HS-5 (cell line): ENCODE data around the gene KIF27.
"Not testable (repeated sequence)": the region's sequence is repeated elsewhere in the genome, so short reads cannot be mapped to it uniquely, and the experiment has no call there.

ENCODE experiments used
- DNase-seq: peaks from one replicate; pipeline ENCODE4 v3.0.0-alpha.2; 2012; ENCODE audit warnings: low read depth

Gene KIF27

GRCh38 chr9:83920927-83921707 lies at the start of gene KIF27:
Gene KIF27 (minus strand): TSS chr9:83921432. CDS start chr9:83915591, 5,841 bp downstream.
- no peak for DNase-seq

GRCh38 chr9:83969602-83970001 lies 48.4 kb upstream of the KIF27 start:
- DNase-seq: no peak

GRCh38 chr9:83967073-83967472 lies 45.8 kb upstream of the KIF27 start:
- DNase-seq: no peak

- no peak for DNase-seq
Measured at GRCh38 chr9:83966209-83966582, 45.0 kb upstream of the KIF27 start.

- no peak for DNase-seq
Measured at GRCh38 chr9:83965350-83966208, 44.3 kb upstream of the KIF27 start.

GRCh38 chr9:83964973-83965349 lies 43.7 kb upstream of the KIF27 start:
- no peak for DNase-seq

- no peak for DNase-seq
Measured at GRCh38 chr9:83962165-83962564, 40.9 kb upstream of the KIF27 start.

- no peak for DNase-seq
Measured at GRCh38 chr9:83960991-83961390, 39.8 kb upstream of the KIF27 start.

- DNase-seq: no peak
Measured at GRCh38 chr9:83959061-83959460, 37.8 kb upstream of the KIF27 start.

- DNase-seq: no peak
Measured at GRCh38 chr9:83957248-83957513, 35.9 kb upstream of the KIF27 start.

GRCh38 chr9:83956436-83957247 lies 35.4 kb upstream of the KIF27 start:
- no peak for DNase-seq

- no peak for DNase-seq
Measured at GRCh38 chr9:83956086-83956435, 34.8 kb upstream of the KIF27 start.

GRCh38 chr9:83948096-83948495 lies 26.9 kb upstream of the KIF27 start:
- DNase-seq: not testable (repeated sequence)

- DNase-seq: no peak
Measured at GRCh38 chr9:83940590-83941303, 19.5 kb upstream of the KIF27 start.

GRCh38 chr9:83937861-83938455 lies 16.7 kb upstream of the KIF27 start:
- no peak for DNase-seq

GRCh38 chr9:83936523-83936922 lies 15.3 kb upstream of the KIF27 start:
- no peak for DNase-seq

GRCh38 chr9:83935276-83935935 lies 14.2 kb upstream of the KIF27 start:
- DNase-seq: no peak

GRCh38 chr9:83934569-83935275 lies 13.5 kb upstream of the KIF27 start:
- DNase-seq: no peak

GRCh38 chr9:83933790-83934189 lies 12.6 kb upstream of the KIF27 start:
- no peak for DNase-seq

- DNase-seq: no peak
Measured at GRCh38 chr9:83932851-83933250, 11.6 kb upstream of the KIF27 start.

GRCh38 chr9:83932011-83932410 lies 10.8 kb upstream of the KIF27 start:
- DNase-seq: no peak
